HG03571 (cell line): ENCODE results near the gene TNFSF11.

ENCODE experiments used
- ATAC-seq: cut with Tn5 transposase; IDR thresholded peaks from one replicate; pipeline ENCODE4 v1.9.1; 2021; ENCODE audit not compliant: unreplicated experiment

Gene TNFSF11, protein sequence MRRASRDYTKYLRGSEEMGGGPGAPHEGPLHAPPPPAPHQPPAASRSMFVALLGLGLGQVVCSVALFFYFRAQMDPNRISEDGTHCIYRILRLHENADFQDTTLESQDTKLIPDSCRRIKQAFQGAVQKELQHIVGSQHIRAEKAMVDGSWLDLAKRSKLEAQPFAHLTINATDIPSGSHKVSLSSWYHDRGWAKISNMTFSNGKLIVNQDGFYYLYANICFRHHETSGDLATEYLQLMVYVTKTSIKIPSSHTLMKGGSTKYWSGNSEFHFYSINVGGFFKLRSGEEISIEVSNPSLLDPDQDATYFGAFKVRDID

DNA sequence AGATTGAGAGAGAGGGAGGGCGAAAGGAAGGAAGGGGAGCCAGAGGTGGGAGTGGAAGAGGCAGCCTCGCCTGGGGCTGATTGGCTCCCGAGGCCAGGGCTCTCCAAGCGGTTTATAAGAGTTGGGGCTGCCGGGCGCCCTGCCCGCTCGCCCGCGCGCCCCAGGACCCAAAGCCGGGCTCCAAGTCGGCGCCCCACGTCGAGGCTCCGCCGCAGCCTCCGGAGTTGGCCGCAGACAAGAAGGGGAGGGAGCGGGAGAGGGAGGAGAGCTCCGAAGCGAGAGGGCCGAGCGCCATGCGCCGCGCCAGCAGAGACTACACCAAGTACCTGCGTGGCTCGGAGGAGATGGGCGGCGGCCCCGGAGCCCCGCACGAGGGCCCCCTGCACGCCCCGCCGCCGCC lies at the start of gene TNFSF11:
TSS of gene TNFSF11 (plus strand) at position 142 of the 400 bp plus-strand sequence. CDS start at position 294, 152 bp downstream.
- no peak for ATAC-seq

DNA sequence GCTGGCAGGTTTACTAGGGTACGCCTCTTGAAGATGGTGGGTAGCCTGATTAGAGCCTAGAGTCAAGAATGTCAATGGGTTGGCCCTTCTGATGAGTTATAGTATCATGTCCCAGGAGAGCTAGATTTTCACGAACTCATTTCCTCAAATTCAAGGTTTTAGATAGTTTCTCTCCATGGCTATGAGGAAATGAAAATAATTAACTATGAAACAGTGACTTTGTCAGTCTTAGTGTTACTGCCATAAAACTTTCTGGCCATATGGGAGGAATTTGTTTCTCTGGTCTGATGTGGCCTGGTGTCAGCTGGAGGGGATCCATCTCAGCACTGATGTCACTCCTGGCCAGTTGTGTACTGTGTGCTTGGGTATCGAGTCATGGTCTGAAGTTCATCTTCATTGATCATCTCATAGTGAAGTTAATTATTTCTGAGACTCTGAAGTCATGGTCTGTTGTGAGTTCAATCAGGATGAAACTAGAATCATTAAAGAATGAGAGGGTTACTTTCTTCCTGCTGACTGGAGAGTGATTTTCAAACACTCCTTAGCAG lies 49.4 kb upstream of the TNFSF11 start:
- peak; percentile 94 for ATAC-seq

GRCh38 chr13:42525035-42525504 lies 48.9 kb upstream of the TNFSF11 start:
- ATAC-seq: no peak

- no peak for ATAC-seq
These were observed 47.7 kb upstream of the TNFSF11 start for GRCh38 chr13:42526276-42526675.

GRCh38 chr13:42526804-42527203 lies 47.1 kb upstream of the TNFSF11 start:
- no peak for ATAC-seq

- ATAC-seq: no peak
These were observed 41.2 kb upstream of the TNFSF11 start for GRCh38 chr13:42532561-42533335.

DNA sequence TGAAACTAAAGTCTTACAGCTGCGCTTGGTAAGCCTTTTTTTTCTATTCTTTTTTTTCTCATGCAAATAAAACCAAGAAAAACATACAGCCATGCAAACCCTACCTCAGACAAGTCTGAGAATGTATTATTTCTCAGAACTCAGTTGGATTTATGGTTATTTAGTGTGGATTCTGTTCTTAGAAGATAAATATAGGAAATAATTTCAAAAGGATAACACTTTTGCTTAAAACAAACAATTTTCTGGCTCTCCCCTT lies 40.7 kb upstream of the TNFSF11 start:
- no peak for ATAC-seq

DNA sequence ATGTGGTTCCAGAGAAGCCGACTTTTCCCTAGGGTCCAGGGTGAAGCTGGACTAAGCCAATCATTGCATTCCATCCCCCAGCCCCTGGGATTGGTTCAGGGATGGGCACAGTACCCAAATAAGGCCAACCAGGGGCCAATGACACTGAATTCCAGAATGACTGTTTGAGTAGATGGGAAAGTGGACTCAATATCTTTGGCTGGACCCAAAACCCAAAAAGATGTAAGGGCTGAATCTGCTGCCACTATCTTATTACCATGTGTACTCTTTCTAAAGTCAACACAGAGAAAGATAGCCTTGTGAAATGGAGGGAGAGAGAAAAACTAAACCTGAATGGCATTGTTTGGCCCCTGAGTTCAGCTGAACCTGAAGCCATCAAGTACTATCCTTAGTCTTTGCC lies 39.2 kb upstream of the TNFSF11 start:
- ATAC-seq: no peak

DNA sequence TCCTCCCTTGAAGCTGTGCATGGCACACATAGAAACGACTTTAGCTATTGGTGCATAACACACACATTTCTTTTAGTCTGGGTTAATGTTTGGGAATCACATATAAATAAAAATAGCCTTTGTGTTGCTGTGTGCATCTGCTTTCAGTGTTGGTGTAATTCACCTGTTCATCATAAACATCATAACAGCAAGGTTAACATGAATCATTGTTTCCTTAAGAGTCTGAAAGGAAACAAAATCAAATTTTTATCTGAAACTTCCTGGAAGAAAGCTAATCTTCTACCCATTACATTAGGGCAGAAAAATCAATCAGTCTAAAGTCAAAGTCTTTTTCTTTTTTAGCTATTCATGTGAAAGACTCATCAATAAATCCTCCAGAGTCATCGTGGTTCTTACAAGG lies 35.0 kb upstream of the TNFSF11 start:
- ATAC-seq: no peak

GRCh38 chr13:42539670-42540069 lies 34.3 kb upstream of the TNFSF11 start:
- no peak for ATAC-seq

GRCh38 chr13:42543215-42543797 lies 30.6 kb upstream of the TNFSF11 start:
- no peak for ATAC-seq

- no peak for ATAC-seq
These were observed 29.6 kb upstream of the TNFSF11 start for GRCh38 chr13:42544246-42544926.

DNA sequence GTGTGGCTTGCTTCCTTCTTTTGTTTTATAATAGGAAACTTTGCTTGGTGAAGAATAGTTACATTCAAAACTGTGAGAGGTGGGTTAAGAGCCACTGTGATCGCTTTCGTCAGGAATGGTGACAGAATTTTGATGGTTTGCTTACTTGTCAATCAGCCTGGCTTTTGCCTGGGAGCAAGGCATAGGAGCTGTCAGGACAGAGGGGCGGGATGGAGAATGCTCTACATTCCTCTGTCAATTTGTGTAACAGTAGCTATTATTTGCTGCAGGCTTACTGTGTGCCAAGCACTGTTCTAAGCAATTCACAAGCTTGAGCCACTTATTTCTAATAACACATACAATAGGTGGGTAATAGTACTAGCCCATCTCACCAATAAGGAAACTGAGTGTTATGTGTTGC lies 28.1 kb upstream of the TNFSF11 start:
- ATAC-seq: no peak

- ATAC-seq: no peak
These were observed 26.3 kb upstream of the TNFSF11 start for GRCh38 chr13:42547612-42548011.

DNA sequence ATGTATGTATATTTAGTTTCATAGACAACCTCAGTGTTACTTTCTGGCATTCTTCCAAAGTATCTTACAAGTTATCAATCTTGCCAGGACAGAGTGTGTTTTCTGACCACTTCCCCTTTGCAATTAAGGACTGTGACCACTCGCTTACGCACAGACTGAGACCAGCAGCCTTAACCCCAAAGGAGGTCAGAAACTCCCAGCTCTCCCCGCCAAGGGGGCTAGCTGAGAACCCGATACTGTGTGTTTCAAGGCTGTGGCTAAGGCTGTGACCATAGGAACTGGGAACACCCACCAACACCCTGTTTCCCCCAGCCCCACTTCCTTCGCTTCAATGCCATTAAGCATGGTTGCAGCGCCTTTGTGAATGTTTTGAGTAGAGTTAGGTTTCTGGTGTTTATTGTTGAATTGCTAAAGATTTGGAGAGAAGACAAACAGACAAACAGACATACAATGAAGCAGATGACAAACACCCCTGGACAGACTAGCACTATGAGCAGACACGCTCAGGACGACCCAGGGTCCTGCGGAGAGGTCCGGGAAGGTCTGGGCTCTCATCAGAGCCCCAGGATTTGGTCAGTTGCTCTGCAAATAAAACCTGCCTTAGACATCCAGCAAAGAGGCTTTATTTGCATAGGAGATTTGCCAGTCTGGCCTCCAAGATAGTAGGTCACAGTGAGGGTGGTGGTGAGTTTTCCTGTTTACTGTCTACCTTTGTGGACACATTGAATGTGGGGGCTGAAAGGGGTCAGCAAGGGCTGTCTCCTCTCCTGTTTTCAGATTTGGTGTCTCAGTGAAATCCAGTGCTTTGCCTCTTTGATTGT lies 25.0 kb upstream of the TNFSF11 start:
- ATAC-seq: peak; percentile 98

DNA sequence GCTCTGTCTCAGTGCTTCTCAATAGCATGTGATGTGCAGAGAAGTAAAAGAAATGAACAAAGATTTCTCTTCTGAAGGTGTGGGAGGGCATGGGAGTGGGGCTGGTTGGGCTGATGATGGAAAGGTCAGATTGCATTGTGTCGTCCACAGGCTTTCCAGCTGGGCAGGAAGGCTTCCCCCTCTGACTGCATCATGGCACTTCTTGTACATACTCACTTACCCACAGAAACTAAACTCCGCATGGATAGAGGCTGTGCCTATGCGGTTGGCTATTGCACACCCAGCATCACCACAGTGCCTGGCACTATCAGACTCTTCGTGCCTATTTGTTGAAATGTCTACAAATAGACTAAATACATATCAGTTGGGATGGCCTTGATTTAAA lies 24.4 kb upstream of the TNFSF11 start:
- ATAC-seq: no peak

DNA sequence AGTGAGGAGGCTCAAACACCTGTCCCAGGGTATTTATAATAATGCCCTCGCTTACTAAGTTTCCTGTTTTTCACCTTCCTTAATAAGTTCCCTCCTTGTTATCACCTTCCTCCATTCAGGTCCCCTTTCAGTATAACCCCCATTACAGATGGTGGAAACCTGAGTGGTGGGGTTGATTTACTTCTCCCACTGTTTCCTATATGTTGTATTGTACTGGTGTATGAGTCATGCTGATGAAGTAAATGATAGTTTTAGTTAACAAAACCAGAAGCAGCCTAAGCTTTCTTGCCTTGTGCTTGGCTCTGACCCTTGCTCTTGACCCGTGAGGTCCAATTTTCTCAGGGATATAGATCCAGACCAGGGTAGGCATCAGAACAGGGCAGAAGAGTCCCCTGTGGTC lies 22.3 kb upstream of the TNFSF11 start:
- no peak for ATAC-seq

- ATAC-seq: no peak
These were observed 20.6 kb upstream of the TNFSF11 start for GRCh38 chr13:42553098-42554046.

GRCh38 chr13:42559057-42559456 lies 14.9 kb upstream of the TNFSF11 start:
- ATAC-seq: no peak
